ENCODE data around the gene C4orf50. TPM values are rescaled to one million over a fixed set of nuclear protein-coding genes. Genes with fewer than 3 reads are reported as not detected.

Gene C4orf50
- total and polyA plus RNA-seq, 2 of the 13 experiments (the other 11 are each of a cell fraction or from before 2014, with no cell fraction given), result not detected

GRCh38 chr4:6062133-6062532 lies 43.9 kb upstream of the C4orf50 start:
- peaks cover 0 to 14% of the 10 kb centered on the region in 2 experiments; a peak in 3 of 5 replicates for H3K27me3 ChIP-seq (ENCODE audit: control insufficient read depth in 1 of 2, insufficient read depth in 2 of 2, low read length in 2 of 2)
- no peaks in the 10 kb centered on the region for H3K79me2 ChIP-seq (ENCODE audit: insufficient read depth, low read length)
- no peak overlapping the region for H3K4me3 ChIP-seq (replicated peaks in 1 of 3; ENCODE audit: insufficient read depth in 1 of 3, low read depth in 2 of 3, low read length in 3 of 3)
- CTCF ChIA-PET (ENCODE audit: low intra/inter-chr PET ratio, low total read pairs), result no interaction called here
- no TSS peak for BruUV-seq (replicated peaks)
- no peaks in the 10 kb centered on the region for H3K36me3 ChIP-seq (replicated peaks in 1 of 2; ENCODE audit: control insufficient read depth in 1 of 2, insufficient read depth in 2 of 2, low read length in 2 of 2)
- ATAC-seq (no peak), DNase-seq (ENCODE audit: low spot score) (no peak), FAIRE-seq (no peak)
- in situ Hi-C loops (cut with HindIII; ENCODE audit: extremely low pct_ligation_motif_present, low pct_unique_long_range_greater_than_20kb) (no loop called here), intact Hi-C loops (cut with micrococcal nuclease; ENCODE audit: unreplicated experiment) (no loop called here)
- H2AFZ ChIP-seq (ENCODE audit: low read length), result no peak overlapping the region
- H3K27ac ChIP-seq (ENCODE audit: extremely low read length, insufficient read depth, low read length), result no peak overlapping the region
- no peaks in the 10 kb centered on the region for H4K20me1 ChIP-seq (ENCODE audit: insufficient read depth, low read length)
- POLR2A ChIA-PET, result no interaction called here
- WGBS (ENCODE audit: low lambda C conversion rate), result 21% methylated on average over 11 of the region's 12 CpGs
- peaks cover 42% of the 10 kb centered on the region for H3K9me3 ChIP-seq (ENCODE audit: low read length)
- H3K9ac ChIP-seq (ENCODE audit: insufficient read depth, low read depth, low read length), result no peak overlapping the region
- H3K4me1 ChIP-seq (ENCODE audit: insufficient read depth, low read length), result no peaks in the 10 kb centered on the region
- H3K4me2 ChIP-seq (ENCODE audit: low read depth, low read length), result no peak overlapping the region
- TF ChIP-seq HOXA5 (CRISPR knock-in tag; IDR thresholded peaks at IDR 0.05), result no peak
- TF ChIP-seq IRF1 (CRISPR knock-in tag; IDR thresholded peaks at IDR 0.05; ENCODE audit: low read depth), result no peak
- TF ChIP-seq STAG1 (CRISPR knock-in tag; IDR thresholded peaks at IDR 0.05), result no peak
- no peak for TF ChIP-seq ZNF749 (CRISPR knock-in tag; IDR thresholded peaks at IDR 0.05; ENCODE audit: borderline replicate concordance)
- TF ChIP-seq, protein P1, sequence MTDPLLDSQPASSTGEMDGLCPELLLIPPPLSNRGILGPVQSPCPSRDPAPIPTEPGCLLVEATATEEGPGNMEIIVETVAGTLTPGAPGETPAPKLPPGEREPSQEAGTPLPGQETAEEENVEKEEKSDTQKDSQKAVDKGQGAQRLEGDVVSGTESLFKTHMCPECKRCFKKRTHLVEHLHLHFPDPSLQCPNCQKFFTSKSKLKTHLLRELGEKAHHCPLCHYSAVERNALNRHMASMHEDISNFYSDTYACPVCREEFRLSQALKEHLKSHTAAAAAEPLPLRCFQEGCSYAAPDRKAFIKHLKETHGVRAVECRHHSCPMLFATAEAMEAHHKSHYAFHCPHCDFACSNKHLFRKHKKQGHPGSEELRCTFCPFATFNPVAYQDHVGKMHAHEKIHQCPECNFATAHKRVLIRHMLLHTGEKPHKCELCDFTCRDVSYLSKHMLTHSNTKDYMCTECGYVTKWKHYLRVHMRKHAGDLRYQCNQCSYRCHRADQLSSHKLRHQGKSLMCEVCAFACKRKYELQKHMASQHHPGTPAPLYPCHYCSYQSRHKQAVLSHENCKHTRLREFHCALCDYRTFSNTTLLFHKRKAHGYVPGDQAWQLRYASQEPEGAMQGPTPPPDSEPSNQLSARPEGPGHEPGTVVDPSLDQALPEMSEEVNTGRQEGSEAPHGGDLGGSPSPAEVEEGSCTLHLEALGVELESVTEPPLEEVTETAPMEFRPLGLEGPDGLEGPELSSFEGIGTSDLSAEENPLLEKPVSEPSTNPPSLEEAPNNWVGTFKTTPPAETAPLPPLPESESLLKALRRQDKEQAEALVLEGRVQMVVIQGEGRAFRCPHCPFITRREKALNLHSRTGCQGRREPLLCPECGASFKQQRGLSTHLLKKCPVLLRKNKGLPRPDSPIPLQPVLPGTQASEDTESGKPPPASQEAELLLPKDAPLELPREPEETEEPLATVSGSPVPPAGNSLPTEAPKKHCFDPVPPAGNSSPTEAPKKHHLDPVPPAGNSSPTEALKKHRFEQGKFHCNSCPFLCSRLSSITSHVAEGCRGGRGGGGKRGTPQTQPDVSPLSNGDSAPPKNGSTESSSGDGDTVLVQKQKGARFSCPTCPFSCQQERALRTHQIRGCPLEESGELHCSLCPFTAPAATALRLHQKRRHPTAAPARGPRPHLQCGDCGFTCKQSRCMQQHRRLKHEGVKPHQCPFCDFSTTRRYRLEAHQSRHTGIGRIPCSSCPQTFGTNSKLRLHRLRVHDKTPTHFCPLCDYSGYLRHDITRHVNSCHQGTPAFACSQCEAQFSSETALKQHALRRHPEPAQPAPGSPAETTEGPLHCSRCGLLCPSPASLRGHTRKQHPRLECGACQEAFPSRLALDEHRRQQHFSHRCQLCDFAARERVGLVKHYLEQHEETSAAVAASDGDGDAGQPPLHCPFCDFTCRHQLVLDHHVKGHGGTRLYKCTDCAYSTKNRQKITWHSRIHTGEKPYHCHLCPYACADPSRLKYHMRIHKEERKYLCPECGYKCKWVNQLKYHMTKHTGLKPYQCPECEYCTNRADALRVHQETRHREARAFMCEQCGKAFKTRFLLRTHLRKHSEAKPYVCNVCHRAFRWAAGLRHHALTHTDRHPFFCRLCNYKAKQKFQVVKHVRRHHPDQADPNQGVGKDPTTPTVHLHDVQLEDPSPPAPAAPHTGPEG (CRISPR knock-in tag; IDR thresholded peaks at IDR 0.05), result no peak
- TF ChIP-seq ZNF605 (CRISPR knock-in tag; IDR thresholded peaks at IDR 0.05), result no peak
- no peak for TF ChIP-seq ZKSCAN8 (CRISPR knock-in tag; IDR thresholded peaks at IDR 0.05; ENCODE audit: borderline replicate concordance)
- TF ChIP-seq ZNF562 (CRISPR knock-in tag; IDR thresholded peaks at IDR 0.05; ENCODE audit: borderline replicate concordance), result no peak
- no peak for TF ChIP-seq NFE2L1 (CRISPR knock-in tag; IDR thresholded peaks at IDR 0.05; ENCODE audit: borderline replicate concordance)
- TF ChIP-seq PLRG1 (conservative IDR thresholded peaks at IDR 0.05), result no peak
- TF ChIP-seq TRIM24 (CRISPR knock-in tag; IDR thresholded peaks at IDR 0.05), result no peak
- TF ChIP-seq, protein P2, sequence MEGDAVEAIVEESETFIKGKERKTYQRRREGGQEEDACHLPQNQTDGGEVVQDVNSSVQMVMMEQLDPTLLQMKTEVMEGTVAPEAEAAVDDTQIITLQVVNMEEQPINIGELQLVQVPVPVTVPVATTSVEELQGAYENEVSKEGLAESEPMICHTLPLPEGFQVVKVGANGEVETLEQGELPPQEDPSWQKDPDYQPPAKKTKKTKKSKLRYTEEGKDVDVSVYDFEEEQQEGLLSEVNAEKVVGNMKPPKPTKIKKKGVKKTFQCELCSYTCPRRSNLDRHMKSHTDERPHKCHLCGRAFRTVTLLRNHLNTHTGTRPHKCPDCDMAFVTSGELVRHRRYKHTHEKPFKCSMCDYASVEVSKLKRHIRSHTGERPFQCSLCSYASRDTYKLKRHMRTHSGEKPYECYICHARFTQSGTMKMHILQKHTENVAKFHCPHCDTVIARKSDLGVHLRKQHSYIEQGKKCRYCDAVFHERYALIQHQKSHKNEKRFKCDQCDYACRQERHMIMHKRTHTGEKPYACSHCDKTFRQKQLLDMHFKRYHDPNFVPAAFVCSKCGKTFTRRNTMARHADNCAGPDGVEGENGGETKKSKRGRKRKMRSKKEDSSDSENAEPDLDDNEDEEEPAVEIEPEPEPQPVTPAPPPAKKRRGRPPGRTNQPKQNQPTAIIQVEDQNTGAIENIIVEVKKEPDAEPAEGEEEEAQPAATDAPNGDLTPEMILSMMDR (CRISPR knock-in tag; IDR thresholded peaks at IDR 0.05), result no peak
- no peak for TF ChIP-seq NCOA1 (CRISPR knock-in tag; IDR thresholded peaks at IDR 0.05)
- no peak for TF ChIP-seq ZNF251 (CRISPR knock-in tag; IDR thresholded peaks at IDR 0.05)
- TF ChIP-seq, protein P3, sequence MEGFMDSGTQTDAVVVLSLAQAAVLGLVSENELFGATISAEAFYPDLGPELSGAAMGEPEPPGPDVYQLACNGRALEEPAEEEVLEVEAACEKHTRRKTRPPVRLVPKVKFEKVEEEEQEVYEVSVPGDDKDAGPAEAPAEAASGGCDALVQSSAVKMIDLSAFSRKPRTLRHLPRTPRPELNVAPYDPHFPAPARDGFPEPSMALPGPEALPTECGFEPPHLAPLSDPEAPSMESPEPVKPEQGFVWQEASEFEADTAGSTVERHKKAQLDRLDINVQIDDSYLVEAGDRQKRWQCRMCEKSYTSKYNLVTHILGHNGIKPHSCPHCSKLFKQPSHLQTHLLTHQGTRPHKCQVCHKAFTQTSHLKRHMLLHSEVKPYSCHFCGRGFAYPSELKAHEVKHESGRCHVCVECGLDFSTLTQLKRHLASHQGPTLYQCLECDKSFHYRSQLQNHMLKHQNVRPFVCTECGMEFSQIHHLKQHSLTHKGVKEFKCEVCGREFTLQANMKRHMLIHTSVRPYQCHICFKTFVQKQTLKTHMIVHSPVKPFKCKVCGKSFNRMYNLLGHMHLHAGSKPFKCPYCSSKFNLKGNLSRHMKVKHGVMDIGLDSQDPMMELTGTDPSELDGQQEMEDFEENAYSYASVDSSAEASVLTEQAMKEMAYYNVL (CRISPR knock-in tag; IDR thresholded peaks at IDR 0.05; ENCODE audit: borderline replicate concordance), result no peak
- TF ChIP-seq ZNF672 (CRISPR knock-in tag; IDR thresholded peaks at IDR 0.05), result no peak

All from HepG2 (cell line).